B cell (primary cell): Measurements from ENCODE around the gene TEKT3.

ENCODE experiments used
- CTCF ChIP-seq: fragments of 200-600 bp; IDR thresholded peaks from one replicate; pipeline ENCODE4 v1.8.0; 2022; ENCODE audit warnings: antibody characterized with exemption, mild to moderate bottlenecking
- EZH2 ChIP-seq: IDR thresholded peaks from 2 replicates; pipeline ENCODE4 v1.6.1; 2012; ENCODE audit warnings: borderline replicate concordance, low read depth, mild to moderate bottlenecking, moderate library complexity, low read length; ENCODE audit not compliant: insufficient read depth, poor library complexity, severe bottlenecking

GRCh38 chr17:15309236-15309635 is 32.2 kb downstream of the TEKT3 start:
- TF ChIP-seq CTCF (no peak), EZH2 (no peak)
